Kasumi-1 (cell line): Measurements from ENCODE around the gene FSTL4.
A peak's percentile ranks its signal among the peaks of the same experiment; 100 is the strongest.

Source experiments
- DNase-seq, 2 experiments: peaks; one replicate each; lab custom pipeline; 2025; lab: John Stamatoyannopoulos, UW

FSTL4 gene

DNA sequence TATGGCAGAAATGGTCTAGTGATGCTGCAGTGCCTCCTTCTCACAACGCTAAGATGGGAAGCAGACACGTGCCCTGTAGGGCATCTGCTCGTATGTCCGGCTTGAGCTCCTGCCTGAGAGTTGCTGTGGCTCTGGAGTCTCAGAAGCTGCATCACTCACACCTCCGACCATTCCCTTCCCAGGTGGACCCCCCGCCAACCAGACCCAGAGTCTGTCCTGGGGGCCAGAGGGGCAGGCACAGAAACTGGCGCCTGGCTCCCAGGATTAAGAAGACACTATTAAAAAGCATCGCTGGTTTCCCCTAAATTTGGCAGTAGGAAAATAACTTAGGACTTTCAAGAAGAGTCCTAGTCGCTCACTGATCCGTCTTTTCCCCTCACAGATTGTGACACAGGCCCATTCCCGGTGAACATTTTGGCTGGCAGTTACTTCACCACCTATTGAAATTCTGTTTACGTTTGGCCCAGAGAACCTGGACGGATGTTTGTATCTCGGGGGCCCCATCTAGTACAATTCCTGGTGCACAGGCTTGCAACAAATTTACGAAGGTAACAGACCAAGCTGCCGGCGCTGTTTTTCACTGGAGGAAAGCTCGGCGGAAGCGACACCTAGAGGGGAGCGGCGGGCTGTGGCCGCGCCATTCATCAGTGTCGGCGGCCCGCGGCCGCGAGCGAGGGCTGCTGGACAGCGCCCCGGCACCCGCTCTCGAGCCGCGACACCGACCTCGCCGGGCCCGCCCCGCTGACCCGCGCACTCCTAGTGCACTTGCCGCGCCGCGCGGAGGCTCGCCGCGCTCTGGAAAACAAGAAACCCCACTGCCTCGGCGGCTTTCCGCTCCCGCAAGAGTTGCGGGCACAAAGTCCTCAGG lies 1.6 kb downstream of the FSTL4 start:
- no peak for DNase-seq

DNA sequence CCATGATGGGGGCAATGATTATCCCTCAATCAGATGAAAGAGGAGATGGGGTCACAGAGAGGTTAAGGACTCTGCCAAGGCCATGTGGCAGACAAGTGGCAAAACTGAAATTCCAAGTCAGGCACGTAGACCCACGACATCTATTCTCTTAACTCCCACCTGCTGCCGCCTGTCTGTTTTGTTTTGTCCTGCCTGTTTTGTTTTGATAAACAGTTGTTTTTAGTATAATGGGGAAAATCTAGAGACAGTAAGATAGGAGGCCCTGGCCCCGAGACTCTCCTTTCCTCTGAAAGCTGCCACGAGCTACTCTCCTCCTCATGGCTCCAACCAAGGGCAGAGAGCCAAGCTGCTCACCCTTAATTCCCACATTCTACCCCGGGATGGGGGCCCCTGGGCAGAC lies 4.9 kb downstream of the FSTL4 start:
- DNase-seq, result no peak

DNA sequence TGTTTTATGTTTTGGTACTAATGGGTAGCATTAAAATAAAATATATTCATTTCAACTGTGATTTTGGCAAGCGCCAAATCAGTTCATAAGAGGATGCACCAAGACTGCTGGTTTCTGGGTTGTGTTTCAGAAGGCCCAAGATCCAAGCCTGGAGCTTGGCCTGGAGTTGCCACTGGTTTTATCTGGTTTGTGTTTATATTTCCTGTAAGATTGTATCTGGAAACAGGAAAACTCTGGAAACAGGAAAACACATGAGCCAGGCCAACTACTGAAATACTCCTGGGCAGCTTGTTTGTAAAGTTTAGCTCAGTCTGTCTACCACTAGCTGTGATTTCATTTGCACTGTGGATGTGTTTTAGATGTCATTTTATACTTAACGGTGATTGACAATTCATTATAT lies 5.5 kb downstream of the FSTL4 start:
- DNase-seq, result no peak

DNA sequence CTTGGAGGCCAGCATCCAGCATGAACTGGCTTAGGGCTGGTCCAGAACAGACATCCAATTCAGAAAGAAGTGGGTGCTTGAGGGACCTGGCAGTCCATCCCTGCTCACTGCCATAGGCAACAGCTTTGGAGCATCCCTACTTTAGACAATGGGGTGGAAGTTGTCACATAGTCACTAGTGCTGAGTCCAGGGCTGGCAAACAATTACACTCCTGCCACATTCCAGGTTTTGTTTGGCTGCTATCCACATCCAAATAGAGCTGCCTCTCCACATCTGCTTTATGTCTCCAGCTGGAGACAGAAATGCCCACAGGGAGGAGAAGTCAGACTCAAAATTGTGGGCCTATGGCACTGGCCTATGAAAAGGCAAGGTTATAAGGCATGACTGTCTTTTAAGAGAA lies 7.0 kb downstream of the FSTL4 start:
- DNase-seq, result no peak

DNA sequence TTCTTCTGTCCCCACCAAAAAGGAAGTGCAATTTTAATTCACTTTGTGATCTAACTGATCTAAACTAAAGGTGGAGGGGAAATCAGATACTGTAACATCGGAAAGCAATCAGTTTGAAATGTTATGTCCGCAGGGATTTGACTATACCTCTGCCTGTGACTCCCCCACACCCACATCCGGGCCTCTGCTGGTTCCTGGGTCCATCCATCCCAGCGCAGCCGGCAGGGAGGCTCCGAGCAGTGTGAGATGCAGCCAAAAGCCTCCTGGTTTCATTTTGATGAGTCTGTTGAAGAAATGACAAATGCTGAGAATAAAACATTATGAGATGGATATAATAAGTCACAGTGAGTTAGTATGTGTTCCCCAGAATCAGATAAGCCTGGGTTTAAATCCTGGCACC lies 8.6 kb downstream of the FSTL4 start:
- DNase-seq, result no peak

DNA sequence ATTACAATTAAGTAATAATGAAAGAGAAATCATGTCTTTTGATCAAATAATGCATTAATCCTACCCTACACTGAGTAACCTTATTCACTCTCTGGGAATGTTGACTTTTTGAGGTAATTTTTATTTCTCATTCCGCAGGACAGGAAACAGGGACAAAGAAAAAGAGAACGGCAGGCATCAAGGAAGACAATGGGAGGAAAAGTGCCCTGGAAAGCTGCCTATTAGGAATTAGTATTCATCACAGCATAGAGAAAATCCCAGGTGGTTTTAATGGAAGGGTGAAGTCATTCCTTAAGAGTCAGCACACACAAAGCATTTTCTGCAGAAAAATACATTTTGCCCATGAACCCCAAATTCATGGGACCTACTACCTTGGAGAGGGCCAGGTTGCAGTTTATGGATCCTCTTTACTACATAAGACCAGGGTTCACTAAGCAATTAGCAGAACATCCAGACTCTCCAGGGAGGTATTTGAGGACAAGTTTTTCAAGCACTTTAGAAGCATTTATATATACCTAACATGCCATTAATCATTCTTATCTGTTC lies 9.4 kb downstream of the FSTL4 start:
- DNase-seq, result no peak

DNA sequence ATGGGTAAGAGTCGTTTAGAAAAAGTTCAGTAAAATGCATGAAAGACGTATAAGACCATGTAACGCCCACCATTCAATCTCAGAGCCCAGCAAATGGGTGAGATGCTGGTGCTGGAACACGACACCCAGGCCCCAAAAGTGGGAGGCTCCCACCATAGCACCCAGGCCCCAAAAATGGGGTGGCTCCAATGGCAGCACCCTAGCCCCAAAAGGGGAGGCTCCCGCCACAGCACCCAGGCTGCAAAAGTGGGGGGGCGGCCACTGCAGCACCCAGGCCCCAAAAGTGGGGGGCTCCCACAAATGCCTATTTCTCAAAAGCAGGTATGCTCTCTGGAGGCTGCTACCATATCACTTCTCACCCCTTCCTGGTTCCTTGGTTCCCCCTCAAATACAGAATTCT lies 12.7 kb downstream of the FSTL4 start:
- no peak for DNase-seq

DNA sequence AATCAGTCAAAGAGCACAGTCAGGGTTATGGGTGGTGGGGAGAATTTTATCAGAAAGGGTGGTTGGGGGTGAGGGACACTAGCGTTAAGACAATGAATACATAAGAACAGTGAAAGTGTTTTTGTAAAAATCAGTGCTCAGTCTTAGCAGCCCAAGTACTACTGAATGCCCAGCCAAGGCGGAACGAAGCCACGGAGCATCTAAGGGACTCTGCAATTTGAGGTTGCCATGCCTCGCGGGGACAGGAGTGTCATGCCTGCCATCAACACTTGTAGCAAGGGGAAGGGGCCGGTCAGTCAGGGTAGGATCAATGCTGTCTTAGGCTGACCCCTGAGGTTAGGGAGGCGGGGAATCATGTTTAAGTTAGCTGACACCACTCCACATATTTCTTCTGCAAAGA lies 13.3 kb downstream of the FSTL4 start:
- DNase-seq, result no peak

DNA sequence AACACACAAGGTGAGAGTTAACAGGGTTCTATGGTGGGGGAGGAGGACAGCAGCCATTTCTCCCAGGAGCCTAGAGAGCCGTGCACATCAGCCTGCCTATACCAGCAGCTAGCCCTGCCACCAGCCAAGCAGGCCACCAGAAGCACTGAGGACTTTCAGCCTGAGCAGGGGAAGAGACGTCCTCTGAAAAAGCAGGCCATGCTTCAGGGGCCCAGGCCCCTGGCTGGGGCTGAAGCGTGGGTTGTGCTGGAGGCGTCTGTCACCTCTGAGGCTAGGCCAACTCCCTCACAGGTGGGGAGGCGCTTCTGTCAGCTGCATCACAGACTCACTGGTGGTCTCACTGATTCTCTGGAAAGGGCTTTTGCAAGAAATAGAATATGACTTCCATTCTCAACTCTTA lies 16.3 kb downstream of the FSTL4 start:
- no peak for DNase-seq

DNA sequence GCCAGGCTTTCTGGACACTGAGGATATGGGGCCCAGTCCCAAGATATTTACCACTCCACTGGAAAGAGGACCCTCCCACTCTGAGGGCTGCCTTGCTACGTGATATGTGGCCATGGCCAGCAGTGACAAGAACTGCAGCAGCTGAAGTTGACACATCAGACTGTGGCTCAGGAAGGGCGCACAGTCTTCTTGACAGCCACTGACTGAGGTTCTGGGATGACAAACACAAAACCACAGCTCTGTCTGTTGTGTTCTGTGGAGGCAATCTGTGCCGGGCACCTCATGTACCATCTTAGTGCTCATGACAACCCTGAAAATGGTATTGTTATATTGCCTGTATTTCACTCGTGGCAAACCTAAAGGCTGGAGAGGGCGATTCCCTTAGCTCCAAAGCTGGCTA lies 16.9 kb downstream of the FSTL4 start:
- DNase-seq, result no peak

DNA sequence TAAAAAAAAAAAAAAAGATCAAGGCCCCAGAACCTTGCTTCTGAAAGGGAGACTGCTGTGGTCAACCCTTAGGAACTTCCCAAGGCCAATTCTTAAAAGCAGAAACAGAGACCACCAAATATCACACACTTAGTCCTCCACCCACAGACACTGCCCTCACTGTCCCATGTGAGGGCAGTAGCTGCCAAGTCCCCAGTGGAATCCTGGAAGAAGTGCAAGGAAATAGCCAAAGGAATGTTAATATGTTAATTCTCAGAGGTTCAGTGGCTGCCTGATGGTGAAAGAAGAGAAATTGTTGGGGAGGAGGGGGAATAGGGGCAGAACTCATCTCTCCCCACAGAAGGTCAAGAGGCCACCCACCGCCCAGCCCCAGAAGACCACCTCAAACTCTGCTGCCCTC lies 23.1 kb downstream of the FSTL4 start:
- no peak for DNase-seq

DNA sequence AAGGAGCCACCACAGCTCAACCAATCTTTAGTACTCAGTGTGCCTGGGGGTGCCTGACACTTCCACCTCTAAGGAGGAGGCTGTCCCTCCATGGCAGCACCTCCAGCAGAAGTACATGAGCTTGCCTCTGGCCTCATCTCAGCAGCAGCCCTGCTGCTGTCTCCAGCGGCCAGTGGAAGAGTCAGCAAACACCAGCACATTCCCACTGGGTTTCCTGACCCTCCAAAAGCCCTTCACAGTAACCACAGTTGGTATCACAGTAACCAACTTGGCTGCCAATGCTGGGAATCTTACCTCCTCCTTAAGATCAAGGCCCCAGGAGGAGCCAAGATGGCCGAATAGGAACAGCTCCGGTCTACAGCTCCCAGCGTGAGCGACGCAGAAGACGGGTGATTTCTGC lies 29.4 kb downstream of the FSTL4 start:
- DNase-seq, result no peak

DNA sequence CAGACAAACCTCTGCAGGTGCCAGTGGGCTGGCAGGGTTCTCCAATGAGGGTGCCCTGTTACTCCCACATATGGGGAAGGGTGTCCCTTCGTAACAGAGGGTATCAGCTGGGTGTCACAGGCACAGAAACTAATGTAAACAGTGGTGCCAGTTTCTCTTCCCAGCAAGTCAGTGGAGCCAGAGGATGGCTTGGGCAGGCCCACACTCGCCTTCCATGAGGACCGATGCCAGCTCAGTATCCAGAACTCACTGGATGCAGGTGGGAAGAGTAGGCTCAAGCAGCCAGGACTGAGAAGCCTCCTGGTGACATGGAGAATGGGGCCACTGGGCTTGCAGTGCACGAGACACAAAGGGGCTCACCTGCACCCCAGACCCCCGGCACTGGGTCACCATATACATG lies 30.4 kb downstream of the FSTL4 start:
- no peak for DNase-seq

DNA sequence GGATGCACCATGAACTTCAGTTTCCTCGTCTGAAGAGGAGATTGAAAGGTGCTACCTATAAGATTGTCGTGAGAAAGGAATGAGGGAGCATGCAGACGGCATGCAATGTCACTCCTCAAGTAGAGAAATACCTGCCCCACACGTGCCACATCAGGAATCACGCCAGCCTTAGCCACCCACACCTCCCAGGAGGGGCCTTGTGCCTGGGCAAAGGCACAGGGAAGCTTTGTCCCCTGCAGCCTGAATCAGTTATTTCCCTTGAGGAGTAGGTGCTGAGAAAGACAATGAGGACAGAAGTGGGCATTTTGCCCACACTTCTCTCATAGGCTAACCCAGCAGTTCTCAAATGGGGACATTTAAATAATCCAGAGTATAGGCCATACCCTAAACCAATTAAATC lies 31.0 kb downstream of the FSTL4 start:
- DNase-seq, result no peak

DNA sequence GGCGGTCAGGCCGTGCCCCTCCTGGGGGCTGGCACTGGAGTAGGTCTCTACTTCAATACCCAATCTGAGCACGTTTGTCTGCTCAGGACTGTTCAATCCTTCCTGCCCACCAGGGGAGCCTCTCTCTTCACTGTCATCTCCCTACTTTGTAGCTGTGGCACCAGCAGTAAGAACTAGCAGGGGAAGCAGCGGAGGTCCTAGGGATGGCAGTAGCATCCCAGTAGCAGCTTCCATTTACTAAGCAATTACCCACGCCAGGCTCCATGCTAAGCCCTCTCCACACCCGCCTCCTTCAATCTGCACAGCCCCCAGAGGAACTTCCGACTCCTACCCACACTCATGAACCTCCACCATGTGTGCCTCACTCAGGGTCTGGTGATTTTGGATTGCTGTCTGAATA lies 31.7 kb downstream of the FSTL4 start:
- no peak for DNase-seq

DNA sequence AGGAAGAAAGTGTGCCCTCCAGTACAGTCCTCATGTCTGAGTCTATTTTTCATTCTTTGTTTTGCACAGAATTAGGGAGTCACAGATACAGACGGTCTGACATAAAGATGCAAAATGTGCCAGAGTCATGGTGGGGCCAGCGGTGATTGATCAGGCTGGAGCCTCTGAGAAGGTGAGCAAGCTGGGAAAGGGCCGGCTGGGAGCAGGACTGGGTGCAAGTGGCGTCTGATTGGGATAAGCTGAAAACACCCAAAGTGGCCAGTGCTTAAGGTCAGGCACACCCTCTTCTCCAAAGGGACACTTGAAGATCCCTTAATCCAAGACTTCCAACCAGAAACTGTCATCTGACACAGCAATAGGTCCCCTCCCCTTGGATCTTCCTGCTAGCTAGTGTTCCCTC lies 32.6 kb downstream of the FSTL4 start:
- no peak for DNase-seq

DNA sequence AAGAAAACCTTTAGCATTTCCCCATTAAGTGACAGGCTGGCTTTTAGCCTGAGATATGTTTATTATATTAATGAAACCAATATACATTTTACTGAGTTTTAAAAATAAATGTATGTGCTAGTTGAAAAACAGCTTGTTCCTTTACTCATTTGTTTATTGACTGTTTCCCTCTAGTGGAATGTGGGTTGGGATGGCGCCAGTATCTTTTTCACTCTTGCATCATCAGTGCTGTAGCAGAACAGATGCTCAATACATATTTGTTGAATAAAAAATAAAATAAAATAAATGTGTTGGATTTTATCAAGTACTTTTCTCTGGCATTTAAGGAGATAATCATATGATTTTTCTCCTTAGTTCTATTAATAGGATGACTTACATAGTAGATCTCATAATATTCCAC lies 43.0 kb downstream of the FSTL4 start:
- no peak for DNase-seq

DNA sequence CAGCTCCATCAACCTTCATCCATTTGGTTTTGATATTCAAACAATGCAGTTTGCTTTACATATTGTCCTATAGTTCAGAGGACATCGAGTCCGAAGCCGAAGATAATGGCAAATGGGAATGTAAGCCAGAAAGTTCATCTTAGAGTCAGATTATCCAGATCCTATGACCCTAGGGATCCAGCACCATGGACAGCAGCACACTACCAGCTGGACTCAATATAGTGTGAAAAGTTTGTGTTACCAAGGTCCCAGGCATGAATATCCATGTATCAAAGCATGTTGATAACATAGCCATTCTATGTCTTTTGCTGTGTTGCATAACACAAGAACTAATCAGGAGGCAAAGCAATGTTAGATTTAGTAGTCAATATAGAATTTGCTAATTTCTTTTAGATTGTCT lies 46.3 kb downstream of the FSTL4 start:
- DNase-seq, result peak; percentile 23 to 32

DNA sequence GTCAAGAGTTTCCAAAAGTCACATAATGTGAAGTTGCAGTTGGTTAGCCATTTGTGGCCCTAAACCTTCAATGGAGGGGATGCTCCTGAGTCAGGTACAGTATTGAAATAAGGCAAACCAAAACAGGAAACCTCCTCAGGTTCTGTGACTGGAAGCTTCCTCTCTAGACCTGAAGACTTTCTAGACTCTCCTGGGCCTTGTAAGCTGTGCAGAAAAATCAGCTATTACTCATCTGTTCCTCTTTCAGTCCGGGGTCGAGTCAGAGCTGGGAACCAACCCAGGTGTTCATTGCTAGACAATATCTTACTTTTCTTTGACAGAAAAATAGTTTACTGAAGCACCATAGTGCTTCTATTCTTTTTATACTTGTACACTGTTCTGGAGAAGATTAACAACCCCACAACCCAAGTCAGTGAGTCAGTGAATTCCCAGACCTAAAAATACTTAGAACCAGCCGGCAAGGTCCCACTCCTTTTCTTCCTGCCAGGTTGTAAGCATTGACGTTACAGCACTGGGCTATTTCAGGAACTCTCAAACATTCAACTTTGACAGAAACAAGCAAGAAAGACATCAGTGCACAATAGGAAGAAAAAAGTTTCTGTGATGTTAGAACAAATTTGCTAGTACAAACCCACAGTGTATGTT lies 47.3 kb downstream of the FSTL4 start:
- DNase-seq, result no peak

DNA sequence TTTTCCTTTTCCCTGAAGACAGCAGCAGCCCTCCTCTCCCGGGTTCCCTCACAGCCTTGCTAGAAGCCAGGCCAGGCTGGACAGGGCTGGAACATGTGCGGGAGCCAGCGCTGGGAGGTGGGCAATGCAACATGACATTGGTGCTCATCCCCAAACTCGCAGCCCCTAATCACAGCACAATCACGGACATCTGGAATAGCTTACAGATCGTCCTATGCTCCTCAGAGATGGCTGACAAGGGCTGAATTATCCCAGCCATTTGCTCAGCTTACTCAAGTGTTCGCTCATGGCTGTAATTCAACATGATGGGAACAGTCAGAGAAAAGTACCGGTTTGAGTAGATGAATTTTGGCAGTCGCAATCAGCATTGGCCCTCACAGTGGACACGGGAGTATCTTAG lies 49.8 kb downstream of the FSTL4 start:
- no peak for DNase-seq

DNA sequence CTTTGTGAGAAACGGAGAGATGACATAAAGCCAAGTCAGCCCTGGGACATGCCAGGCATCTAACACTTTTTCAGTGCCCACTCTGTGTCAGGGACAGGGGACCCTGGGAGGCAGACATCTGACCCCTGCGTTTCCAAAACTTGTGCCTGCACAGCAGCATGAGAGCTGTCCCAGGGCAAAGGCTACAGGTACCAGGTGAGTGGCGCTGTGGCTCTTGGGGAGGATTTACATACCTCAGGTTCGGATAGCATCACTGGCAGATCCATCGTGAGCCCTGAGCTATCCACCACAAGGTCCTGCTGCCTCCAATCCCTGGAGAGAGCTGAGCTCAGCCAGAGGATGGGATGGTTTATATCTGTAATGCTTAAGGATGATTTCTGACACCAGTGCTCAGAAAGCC lies 52.4 kb downstream of the FSTL4 start:
- no peak for DNase-seq

DNA sequence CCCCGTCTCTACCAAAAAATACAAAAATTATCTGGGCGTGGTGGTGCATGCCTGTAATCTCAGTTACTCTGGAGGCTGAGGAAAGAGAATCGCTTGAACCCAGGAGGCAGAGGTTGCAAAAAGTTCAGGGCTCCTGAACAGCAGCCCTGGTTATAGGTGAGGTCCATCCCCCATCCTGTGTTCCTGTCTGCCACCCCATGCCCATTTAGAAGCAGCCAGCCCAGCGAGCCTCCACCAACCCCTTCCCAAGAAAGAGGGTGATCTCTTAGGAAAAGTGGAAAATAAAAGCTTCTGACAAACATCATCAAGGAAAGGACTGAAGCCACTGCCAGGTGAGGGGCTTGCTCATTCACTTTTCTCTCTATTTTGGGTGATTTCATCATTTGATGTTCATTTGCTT lies 55.8 kb downstream of the FSTL4 start:
- DNase-seq, result no peak

DNA sequence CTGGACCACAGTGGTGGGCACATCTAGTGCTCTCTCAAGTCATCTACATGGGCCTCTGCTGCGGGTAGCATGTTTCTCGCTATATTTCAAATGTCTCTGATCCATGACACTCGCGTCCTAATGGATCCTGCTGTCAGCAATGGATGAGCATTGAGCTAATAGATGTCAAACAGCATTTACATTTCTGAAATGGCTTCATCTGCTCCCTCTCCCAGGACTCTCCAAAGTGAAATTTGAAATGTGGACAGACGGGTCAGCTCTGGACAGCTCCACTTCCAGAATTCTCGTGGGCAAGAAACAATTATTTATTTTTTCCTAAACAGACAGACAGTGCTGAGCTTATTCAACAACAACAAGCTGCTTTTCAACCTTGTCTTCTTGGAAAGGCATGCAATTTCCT lies 58.1 kb downstream of the FSTL4 start:
- DNase-seq, result no peak
